LNCAP (cell line): ENCODE results near the gene DNMT3L.

ENCODE experiments used
- TF ChIP-seq, protein P1 (sequence below): fragments of 450-650 bp; IDR thresholded peaks from 2 replicates; pipeline ENCODE4 v1.5.1; 2017; ENCODE audit warnings: mild to moderate bottlenecking

The DNMT3L gene

DNA sequence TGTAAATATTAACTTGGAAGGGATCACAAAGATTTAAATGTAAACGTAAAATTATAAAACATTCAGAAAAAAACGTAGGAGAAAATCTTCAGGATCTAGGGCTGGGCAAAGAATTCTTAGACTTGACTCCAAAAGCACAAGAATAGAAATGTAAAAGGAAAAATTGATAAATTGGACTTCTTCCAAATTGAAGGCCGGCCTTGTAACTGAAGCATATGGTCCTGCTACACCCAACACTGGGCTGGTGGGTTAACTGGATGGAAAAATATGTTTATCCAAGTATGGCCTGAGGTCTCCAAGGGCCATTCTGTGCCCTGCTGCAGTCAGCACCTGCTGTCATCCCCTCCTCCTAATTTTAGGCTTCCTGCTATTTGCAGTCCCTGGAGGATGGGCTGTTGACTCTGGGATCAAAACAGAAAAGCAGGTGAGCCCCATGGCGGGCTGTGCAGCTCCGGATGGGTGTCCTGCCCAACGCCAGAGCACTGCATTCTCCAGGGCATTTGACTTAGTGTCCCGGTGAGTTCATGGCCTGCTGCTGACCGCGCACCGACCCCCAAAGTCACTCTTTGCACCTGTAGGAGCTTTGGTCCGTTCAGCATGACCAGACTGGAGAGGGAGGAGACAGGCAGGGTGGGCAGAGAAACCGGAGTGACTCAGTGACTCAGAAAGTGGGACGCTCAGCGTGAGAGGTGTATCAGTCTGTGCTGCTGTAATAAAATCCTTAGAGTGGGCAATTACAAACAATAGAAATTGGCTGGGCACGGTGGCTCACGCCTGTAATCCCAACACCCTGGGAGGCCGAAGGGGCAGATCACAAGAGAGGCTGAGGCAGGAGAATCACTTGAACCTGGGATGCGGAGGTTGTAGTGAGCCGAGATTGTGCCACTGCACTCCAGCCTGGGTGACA, 17.9 kb upstream of the DNMT3L start:
- TF ChIP-seq, protein P1, sequence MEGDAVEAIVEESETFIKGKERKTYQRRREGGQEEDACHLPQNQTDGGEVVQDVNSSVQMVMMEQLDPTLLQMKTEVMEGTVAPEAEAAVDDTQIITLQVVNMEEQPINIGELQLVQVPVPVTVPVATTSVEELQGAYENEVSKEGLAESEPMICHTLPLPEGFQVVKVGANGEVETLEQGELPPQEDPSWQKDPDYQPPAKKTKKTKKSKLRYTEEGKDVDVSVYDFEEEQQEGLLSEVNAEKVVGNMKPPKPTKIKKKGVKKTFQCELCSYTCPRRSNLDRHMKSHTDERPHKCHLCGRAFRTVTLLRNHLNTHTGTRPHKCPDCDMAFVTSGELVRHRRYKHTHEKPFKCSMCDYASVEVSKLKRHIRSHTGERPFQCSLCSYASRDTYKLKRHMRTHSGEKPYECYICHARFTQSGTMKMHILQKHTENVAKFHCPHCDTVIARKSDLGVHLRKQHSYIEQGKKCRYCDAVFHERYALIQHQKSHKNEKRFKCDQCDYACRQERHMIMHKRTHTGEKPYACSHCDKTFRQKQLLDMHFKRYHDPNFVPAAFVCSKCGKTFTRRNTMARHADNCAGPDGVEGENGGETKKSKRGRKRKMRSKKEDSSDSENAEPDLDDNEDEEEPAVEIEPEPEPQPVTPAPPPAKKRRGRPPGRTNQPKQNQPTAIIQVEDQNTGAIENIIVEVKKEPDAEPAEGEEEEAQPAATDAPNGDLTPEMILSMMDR, result no peak

DNA sequence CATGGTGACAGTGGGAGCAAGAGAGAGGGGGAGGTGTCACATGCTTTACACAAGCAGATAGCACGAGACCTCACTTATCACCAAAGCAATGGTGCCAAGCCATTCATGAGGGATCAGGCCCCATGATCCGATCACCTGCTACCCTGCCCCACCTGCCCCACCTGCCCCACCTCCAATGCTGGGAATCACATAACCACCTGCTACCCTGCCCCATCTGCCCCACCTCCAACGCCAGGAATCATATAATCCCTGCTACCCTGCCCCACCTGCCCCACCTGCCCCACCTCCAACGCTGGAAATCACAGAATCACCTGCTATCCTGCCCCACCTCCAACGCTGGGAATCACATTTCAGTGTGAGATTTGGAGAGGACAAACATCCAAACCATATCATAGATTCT, 13.3 kb upstream of the DNMT3L start:
- TF ChIP-seq, protein P1, result no peak

DNA sequence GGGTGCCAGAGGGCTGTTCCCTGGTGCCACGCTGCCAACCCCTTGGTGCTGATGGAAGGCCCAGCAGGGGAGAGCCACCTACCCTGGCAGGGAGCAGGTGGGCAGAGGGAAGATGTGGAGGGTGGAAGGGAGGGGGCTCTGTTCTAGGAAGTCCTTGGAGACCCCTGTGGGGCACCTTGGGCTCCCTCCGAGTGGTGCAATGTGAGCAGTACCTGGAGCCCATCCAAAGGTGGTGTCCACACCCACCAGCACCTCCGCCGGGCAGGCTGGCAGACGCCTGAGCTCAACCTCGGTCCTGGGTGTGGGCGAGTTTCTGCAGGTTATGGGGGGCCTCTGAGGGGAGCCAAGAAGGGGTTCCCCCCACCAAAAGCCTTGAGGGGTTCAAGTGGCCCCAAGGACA, 11.3 kb upstream of the DNMT3L start:
- TF ChIP-seq, protein P1, result no peak

DNA sequence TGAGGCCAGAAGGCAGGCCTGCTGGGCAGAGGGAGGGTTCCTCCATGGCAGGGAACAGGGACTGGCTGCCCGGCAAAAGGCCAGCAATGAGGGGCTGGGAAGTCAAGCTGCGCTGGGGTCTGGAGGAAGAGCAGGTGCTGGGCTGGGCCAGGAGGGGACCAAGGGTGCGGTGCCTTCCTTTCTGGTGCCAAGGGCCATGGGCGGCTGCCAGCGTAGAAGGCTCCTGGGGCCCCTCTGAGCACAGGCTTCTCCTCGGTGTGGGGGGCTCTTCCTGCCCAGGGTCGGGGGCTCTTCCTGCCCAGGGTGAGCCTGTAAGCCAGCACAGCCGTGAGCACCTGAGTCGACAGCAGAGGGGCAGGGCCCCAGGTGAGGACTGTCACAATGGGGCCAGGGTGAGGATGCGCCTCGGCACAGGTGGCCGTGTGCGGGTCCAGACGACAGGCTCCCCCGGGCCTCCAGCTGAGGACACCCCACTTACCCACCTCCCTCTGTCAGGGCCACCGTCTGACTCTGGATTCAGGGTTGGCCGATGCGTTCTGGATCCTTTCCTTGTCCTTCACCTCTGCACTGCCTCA, 10.7 kb upstream of the DNMT3L start:
- TF ChIP-seq, protein P1, result no peak

DNA sequence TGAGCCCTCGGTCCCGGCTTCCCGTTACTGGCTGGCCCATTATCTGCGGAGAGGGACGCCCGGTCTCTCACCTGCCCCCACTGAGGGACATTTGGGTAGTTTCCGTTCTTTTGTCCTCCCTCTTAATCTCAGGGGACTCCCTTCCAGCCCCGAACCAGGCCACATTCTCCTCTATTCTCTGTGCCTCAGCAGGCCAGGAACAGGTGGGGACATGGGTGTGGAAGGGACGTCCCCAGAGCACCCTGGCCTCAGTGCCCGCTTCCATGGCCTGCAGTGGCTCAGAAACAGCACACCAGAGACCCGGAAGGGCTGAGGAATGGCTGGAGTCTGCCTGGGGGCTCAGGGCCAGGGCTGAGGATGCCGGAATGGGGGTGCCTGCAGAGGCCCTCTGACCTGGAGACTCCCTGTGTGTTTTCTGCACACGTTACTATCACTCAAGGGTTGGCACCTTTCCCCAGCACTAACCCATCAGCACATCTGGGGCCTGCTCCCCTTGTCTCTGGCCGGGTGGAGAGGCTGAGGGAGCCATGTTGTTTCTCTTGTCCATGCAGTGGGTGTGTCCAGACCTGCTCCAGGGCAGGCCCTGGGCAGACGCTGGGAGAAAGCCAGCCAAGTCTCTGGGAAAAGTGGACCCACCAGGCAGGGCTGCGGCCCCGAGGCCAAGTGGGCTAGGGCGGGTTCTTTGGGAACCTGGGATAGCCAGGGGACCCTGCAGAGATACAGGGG, 10.0 kb upstream of the DNMT3L start:
- TF ChIP-seq, protein P1, result no peak

DNA sequence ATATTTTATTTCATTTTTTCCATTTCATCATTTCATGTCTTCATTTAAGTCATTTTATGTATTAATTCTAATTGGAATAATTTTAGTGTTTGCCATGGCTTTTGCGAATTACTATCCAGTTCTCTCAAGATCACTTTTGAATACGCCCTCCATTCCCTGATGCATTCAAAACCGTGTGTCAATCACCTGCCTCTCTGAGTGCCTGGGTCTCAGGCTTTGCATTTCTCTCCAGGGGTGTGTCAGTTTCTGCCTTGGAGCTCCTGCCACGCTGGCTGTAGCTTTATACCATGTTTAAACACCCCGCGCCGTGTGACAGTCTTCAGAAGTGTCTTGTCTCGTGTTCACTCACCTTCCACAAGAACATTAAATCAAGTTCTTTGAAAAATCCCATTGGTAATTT, 7.4 kb upstream of the DNMT3L start:
- TF ChIP-seq, protein P1, result no peak

DNA sequence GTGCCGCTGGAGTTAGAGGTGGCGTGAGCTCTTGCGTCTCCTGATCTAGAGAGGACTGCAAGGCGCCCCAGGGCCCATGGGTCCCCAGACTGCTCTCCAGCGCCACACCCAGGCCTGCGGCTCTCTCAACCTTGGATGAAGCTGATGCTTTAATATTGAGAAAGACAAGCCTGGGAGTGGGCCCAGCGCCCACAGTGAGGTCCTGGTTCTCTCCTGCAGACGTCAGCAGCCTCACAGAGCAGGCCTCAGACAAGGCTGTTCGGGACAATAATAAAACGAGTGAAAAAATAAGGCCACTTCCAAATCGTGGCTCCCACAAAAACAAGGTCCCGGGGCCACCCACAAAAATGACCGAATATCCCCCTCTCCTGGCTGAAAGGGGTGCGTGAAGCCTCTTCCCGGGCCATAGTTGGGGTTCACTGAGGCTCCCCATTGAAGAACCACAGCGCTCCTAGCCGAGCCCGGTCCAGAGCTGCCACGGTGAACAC, 6.0 kb upstream of the DNMT3L start:
- TF ChIP-seq, protein P1, result no peak
